IMR-90 (cell line): Measurements from ENCODE around the gene L1TD1. TPM values are rescaled to one million over a fixed set of nuclear protein-coding genes. Genes with fewer than 3 reads are reported as not detected.

ENCODE experiments used
- ATAC-seq: fragments of 200-7000 bp; cut with Tn5 transposase; 2 replicates; pipeline ENCODE4 v1.9.1; 2020; ENCODE audit warnings: low read depth, mild to moderate bottlenecking, moderate library complexity
- BruUV-seq: library from RNA; stranded (reverse); fragments of 400-500 nt; replicated peaks from 2 replicates; lab custom pipeline; 2021; lab: Mats Ljungman, UMichigan
- CTCF ChIA-PET: fragments of 300-600 bp; formaldehyde crosslinking; extraction: SDS; loops from one replicate; lab custom pipeline; 2021; ENCODE audit warnings: antibody characterized with exemption; lab: Yijun Ruan, JAX
- POLR2A ChIA-PET: fragments of 300-600 bp; sonication (Branson Sonifier 250); formaldehyde crosslinking; loops from one replicate; lab custom pipeline; 2022; ENCODE audit warnings: antibody characterized with exemption; ENCODE audit not compliant: unreplicated experiment; lab: Charles Lee
- DNase-seq: peaks from one replicate; pipeline ENCODE4 v3.0.0; 2013
- H2AFZ ChIP-seq: replicated peaks from 2 replicates; pipeline ENCODE3; 2013; ENCODE audit warnings: low read length, mild to moderate bottlenecking; ENCODE audit not compliant: poor library complexity
- H2AK5ac ChIP-seq: 2 replicates; pipeline ENCODE4 v1.6.1; 2013; ENCODE audit warnings: low read depth, low read length, inconsistent platforms
- H2AK9ac ChIP-seq: replicated peaks from 2 replicates; pipeline ENCODE3; 2013; ENCODE audit warnings: mild to moderate bottlenecking, low read depth, low read length, moderate library complexity; ENCODE audit not compliant: poor library complexity
- H2BK120ac ChIP-seq: 2 replicates; pipeline ENCODE4 v1.6.1; 2013; ENCODE audit warnings: low read depth, low read length, inconsistent platforms
- H2BK15ac ChIP-seq: 3 replicates; pipeline ENCODE4 v1.6.1; 2013; ENCODE audit warnings: low read depth, low read length, inconsistent platforms
- H2BK20ac ChIP-seq: 2 replicates; pipeline ENCODE4 v1.6.1; 2013; ENCODE audit warnings: low read depth, mild to moderate bottlenecking, inconsistent platforms, low read length, moderate library complexity
- H2BK5ac ChIP-seq: 2 replicates; pipeline ENCODE4 v1.6.1; 2013; ENCODE audit warnings: mild to moderate bottlenecking, low read depth, low read length, inconsistent platforms; ENCODE audit not compliant: poor library complexity, severe bottlenecking
- H3K14ac ChIP-seq: replicated peaks from 2 replicates; pipeline ENCODE4 v1.6.1; 2013; ENCODE audit warnings: low read depth, low read length, inconsistent platforms
- H3K18ac ChIP-seq: 2 replicates; pipeline ENCODE4 v1.6.1; 2013; ENCODE audit warnings: low read depth, low read length, control low read depth
- H3K23ac ChIP-seq: 2 replicates; pipeline ENCODE4 v1.6.1; 2013; ENCODE audit warnings: low read depth, low read length, inconsistent platforms
- H3K27ac ChIP-seq: 2 replicates; pipeline ENCODE4 v1.5.1; 2013; ENCODE audit warnings: mild to moderate bottlenecking, control low read depth, low read length; ENCODE audit not compliant: insufficient read depth
- H3K27me3 ChIP-seq: 2 replicates; pipeline ENCODE4 v1.6.1; 2013; ENCODE audit warnings: low read length; ENCODE audit not compliant: control insufficient read depth, insufficient read depth
- H3K36me3 ChIP-seq: 2 replicates; pipeline ENCODE4 v1.6.1; 2013; ENCODE audit warnings: low read length, mixed read lengths; ENCODE audit not compliant: control insufficient read depth, insufficient read depth
- H3K4ac ChIP-seq: 2 replicates; pipeline ENCODE4 v1.6.1; 2013; ENCODE audit warnings: low read depth, low read length, inconsistent platforms
- H3K4me1 ChIP-seq: 2 replicates; pipeline ENCODE4 v1.6.1; 2013; ENCODE audit warnings: low read length, mixed read lengths; ENCODE audit not compliant: control insufficient read depth, insufficient read depth
- H3K4me2 ChIP-seq: 2 replicates; pipeline ENCODE4 v1.6.1; 2013; ENCODE audit warnings: low read depth, mild to moderate bottlenecking, control low read depth, low read length, moderate library complexity
- H3K4me3 ChIP-seq: 2 replicates; pipeline ENCODE4 v1.5.1; 2013; ENCODE audit warnings: low read depth, mild to moderate bottlenecking, control low read depth, low read length, moderate library complexity; ENCODE audit not compliant: insufficient read depth
- H3K56ac ChIP-seq: 2 replicates; pipeline ENCODE4 v1.6.1; 2013; ENCODE audit warnings: low read length, inconsistent platforms; ENCODE audit not compliant: insufficient read depth; ENCODE audit errors: extremely low read depth
- H3K79me1 ChIP-seq, 2 experiments: 2 replicates each; pipeline ENCODE4 v1.6.1; 2013; ENCODE audit warnings: low read length in 2 of 2, inconsistent platforms in 1 of 2, low read depth in 1 of 2
- H3K9ac ChIP-seq: 2 replicates; pipeline ENCODE4 v1.6.1; 2013; ENCODE audit warnings: low read depth, low read length, control low read depth
- H3K9me1 ChIP-seq: 2 replicates; pipeline ENCODE4 v1.6.1; 2013; ENCODE audit warnings: low read length, inconsistent platforms; ENCODE audit not compliant: insufficient read depth
- H3K9me3 ChIP-seq: 2 replicates; pipeline ENCODE4 v1.6.1; 2013; ENCODE audit warnings: low read length; ENCODE audit not compliant: control insufficient read depth, insufficient read depth
- H4K20me1 ChIP-seq: 2 replicates; pipeline ENCODE4 v1.6.1; 2013; ENCODE audit warnings: low read length, inconsistent platforms; ENCODE audit not compliant: insufficient read depth
- H4K5ac ChIP-seq: 2 replicates; pipeline ENCODE4 v1.6.1; 2013; ENCODE audit warnings: mild to moderate bottlenecking, low read depth, low read length, control low read depth
- H4K8ac ChIP-seq, 2 experiments: 2 replicates each; pipeline ENCODE4 v1.6.1; 2013; ENCODE audit warnings: low read depth in 2 of 2, low read length in 2 of 2, control low read depth in 1 of 2, inconsistent platforms in 1 of 2
- H4K91ac ChIP-seq: 2 replicates; pipeline ENCODE4 v1.6.1; 2013; ENCODE audit warnings: low read depth, low read length, inconsistent platforms; ENCODE audit not compliant: insufficient read depth
- CHD1 ChIP-seq: IDR thresholded peaks from 2 replicates; pipeline ENCODE4 v1.6.1; 2012; ENCODE audit warnings: low read depth, low read length, improper control_type of control experiment
- CTCF ChIP-seq: conservative IDR thresholded peaks from 2 replicates; pipeline ENCODE4 v1.5.1; 2012; ENCODE audit warnings: mild to moderate bottlenecking, low read depth, low read length, improper control_type of control experiment
- FOS ChIP-seq: fragments of 150-350 bp; IDR thresholded peaks from 2 replicates; pipeline ENCODE4 v1.6.1; 2016; ENCODE audit warnings: low read depth, low read length
- RFX5 ChIP-seq: IDR thresholded peaks from 2 replicates; pipeline ENCODE4 v1.8.0; 2012; ENCODE audit warnings: low read depth, mild to moderate bottlenecking, low read length, moderate library complexity
- WGBS, 2 experiments: methylation state at CpG; one replicate each; pipeline versions ENCODE4 v1.1.5 to v1.1.7; 2013; ENCODE audit warnings: missing lambda C conversion rate in 2 of 2; ENCODE audit not compliant: insufficient read length in 1 of 2; ENCODE audit errors: extremely low coverage in 2 of 2; 5-methylcytosine and 5-hydroxymethylcytosine counted together
- dilution Hi-C: fragments of 300-500 bp; cut with HindIII; formaldehyde crosslinking; loops from one replicate; pipeline ENCODE4 v1.14.3; 2018; ENCODE audit warnings: low sequenced_read_pairs; ENCODE audit not compliant: unreplicated experiment
- in situ Hi-C: fragments of 300-500 bp; cut with MboI; formaldehyde crosslinking; loops from 3 replicates; pipeline ENCODE4 v1.14.3; 2019; ENCODE audit warnings: low sequenced_read_pairs, inconsistent platforms, mixed read lengths
- intact Hi-C: fragments of 100-400 bp; cut with micrococcal nuclease; formaldehyde crosslinking; loops from 2 replicates; pipeline ENCODE4 v1.10.0; 2022
- polyA plus RNA-seq, 3 experiments: library from polyadenylated mRNA; depleted of rRNA; stranded (reverse); fragments of >200 nt; gene quantifications; 2 replicates each; pipeline ENCODE4 v1.2.3, GENCODE V29; 2012; ENCODE audit warnings: low replicate concordance in 1 of 3
- total RNA-seq: library from RNA; depleted of rRNA; stranded (reverse); fragments of >200 nt; gene quantifications from 2 replicates; pipeline ENCODE4 v1.2.3, GENCODE V29; 2012

The L1TD1 gene
- total and polyA plus RNA-seq, 2 of the 4 experiments (the other 2 are of a cell fraction) = not detected

GRCh38 chr1:62176597-62177312, 17.9 kb upstream of the L1TD1 start (continued):
- no peak for TF ChIP-seq CTCF
- TF ChIP-seq FOS = no peak
- TF ChIP-seq RFX5 = no peak

GRCh38 chr1:62177621-62178020, 17.0 kb upstream of the L1TD1 start:
- no peak for TF ChIP-seq FOS
- TF ChIP-seq CTCF = no peak
- TF ChIP-seq CHD1 = no peak
- Histone ChIP-seq H4K8ac (no peak overlapping the region), H2BK20ac (no peak overlapping the region), H4K91ac (no peak overlapping the region), H3K27ac (no peak overlapping the region), H3K9ac (no peak overlapping the region), H4K20me1 (no peaks in the 10 kb centered on the region), H2AK5ac (no peak overlapping the region), H3K9me1 (no peaks in the 10 kb centered on the region), H3K4ac (no peak overlapping the region), H3K56ac (no peak overlapping the region), H3K23ac (no peak overlapping the region), H2BK120ac (no peak overlapping the region), H3K27me3 (no peaks in the 10 kb centered on the region; the same call in 1 of the 2 replicates), H2BK5ac (no peak overlapping the region), H3K4me2 (no peak overlapping the region), H3K36me3 (no peaks in the 10 kb centered on the region), H3K18ac (no peak overlapping the region), H2AFZ (no peak overlapping the region), H4K5ac (no peak overlapping the region), H3K4me1 (no peaks in the 10 kb centered on the region), H3K9me3 (no peaks in the 10 kb centered on the region), H2AK9ac (no peak overlapping the region), H3K14ac (no peak overlapping the region), H2BK15ac (no peak overlapping the region), H3K4me3 (no peak overlapping the region), H3K79me1 (no peaks in the 10 kb centered on the region)
- WGBS, 2 experiments = no CpG with 5 or more reads among the region's 1 CpG
- CTCF ChIA-PET = no interaction called here
- DNase-seq (no peak), ATAC-seq (no peak)
- dilution Hi-C loops = no loop called here
- intact Hi-C loops = no loop called here
- in situ Hi-C loops = loop anchor here (5.0 to 25.0 kb wide), 2 partner anchors 230 to 560 kb away; no protein-coding TSS in a partner anchor
- BruUV-seq = no TSS peak
- POLR2A ChIA-PET = no interaction called here
